WERI-Rb-1 (cell line): ENCODE data around the gene KCND1.
A peak's percentile ranks its signal among the peaks of the same experiment; 100 is the strongest.

Experiments
- DNase-seq: peaks from one replicate; pipeline ENCODE4 v3.0.0-alpha.2; 2020
- H3K27ac ChIP-seq: fragments of 250-450 bp; sonication (Bioruptor Pico); 2 replicates; pipeline ENCODE4 v1.5.1; 2020; ENCODE audit warnings: mild to moderate bottlenecking, moderate library complexity
- H3K27me3 ChIP-seq: fragments of 250-450 bp; sonication (Bioruptor Pico); 2 replicates; pipeline ENCODE4 v1.5.1; 2021; ENCODE audit warnings: mild to moderate bottlenecking, low read depth, moderate library complexity; ENCODE audit not compliant: insufficient read depth, severe bottlenecking
- H3K36me3 ChIP-seq: fragments of 250-450 bp; sonication (Bioruptor Pico); 2 replicates; pipeline ENCODE4 v1.5.1; 2020; ENCODE audit warnings: mild to moderate bottlenecking, moderate library complexity
- H3K4me3 ChIP-seq: 2 replicates; pipeline ENCODE4 v1.5.1; 2011; ENCODE audit warnings: low read depth, mild to moderate bottlenecking, control low read depth, low read length
- H3K9me3 ChIP-seq: fragments of 250-450 bp; sonication (Bioruptor Pico); 2 replicates; pipeline ENCODE4 v1.5.1; 2021; ENCODE audit warnings: mild to moderate bottlenecking, moderate library complexity; ENCODE audit not compliant: severe bottlenecking
- TF ChIP-seq, protein P1 (sequence below): IDR thresholded peaks from 2 replicates; pipeline ENCODE4 v1.5.1; 2011; ENCODE audit warnings: low read depth, mild to moderate bottlenecking, control low read depth, inconsistent platforms, low read length

Gene KCND1

DNA sequence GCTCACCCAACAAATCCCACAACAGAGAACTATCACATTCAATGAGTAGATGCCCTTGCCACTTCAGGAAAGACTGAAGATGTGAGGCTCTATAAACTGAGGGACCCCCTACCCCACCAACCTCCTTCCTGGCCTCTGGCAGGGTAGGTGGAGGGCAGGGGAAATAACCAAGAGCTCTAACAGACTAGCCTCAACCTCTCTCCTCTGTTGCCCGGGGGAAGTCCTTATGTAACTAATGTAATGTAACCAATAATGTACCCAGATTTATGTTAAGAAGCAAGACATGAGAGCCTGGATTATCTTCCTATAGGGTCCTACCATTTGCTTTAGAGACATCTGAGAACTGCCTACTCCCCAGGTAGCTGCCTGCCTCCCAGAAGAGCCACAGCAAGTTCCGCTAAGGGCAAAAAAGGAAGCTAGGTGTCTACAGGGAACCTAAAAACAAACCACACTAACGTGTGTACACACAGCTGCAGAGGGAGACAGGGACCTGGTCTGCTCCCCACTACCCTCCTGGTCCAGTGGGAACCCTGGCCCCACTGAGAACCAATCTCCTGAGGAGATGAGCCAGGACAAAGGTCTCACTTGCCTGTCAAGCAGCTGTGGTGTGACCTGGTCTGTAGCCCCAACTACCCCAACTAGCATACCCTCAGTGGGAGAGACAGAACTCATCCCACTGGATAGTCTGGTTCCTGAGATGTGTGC lies 32.0 kb downstream of the KCND1 start:
- H3K27me3 ChIP-seq: no peaks in the 10 kb centered on the region
- TF ChIP-seq, protein P1, sequence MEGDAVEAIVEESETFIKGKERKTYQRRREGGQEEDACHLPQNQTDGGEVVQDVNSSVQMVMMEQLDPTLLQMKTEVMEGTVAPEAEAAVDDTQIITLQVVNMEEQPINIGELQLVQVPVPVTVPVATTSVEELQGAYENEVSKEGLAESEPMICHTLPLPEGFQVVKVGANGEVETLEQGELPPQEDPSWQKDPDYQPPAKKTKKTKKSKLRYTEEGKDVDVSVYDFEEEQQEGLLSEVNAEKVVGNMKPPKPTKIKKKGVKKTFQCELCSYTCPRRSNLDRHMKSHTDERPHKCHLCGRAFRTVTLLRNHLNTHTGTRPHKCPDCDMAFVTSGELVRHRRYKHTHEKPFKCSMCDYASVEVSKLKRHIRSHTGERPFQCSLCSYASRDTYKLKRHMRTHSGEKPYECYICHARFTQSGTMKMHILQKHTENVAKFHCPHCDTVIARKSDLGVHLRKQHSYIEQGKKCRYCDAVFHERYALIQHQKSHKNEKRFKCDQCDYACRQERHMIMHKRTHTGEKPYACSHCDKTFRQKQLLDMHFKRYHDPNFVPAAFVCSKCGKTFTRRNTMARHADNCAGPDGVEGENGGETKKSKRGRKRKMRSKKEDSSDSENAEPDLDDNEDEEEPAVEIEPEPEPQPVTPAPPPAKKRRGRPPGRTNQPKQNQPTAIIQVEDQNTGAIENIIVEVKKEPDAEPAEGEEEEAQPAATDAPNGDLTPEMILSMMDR: no peak
- no peak overlapping the region for H3K27ac ChIP-seq
- peaks cover 12% of the 10 kb centered on the region for H3K36me3 ChIP-seq
- no peak overlapping the region for H3K4me3 ChIP-seq
- H3K9me3 ChIP-seq: no peaks in the 10 kb centered on the region
- DNase-seq: no peak

DNA sequence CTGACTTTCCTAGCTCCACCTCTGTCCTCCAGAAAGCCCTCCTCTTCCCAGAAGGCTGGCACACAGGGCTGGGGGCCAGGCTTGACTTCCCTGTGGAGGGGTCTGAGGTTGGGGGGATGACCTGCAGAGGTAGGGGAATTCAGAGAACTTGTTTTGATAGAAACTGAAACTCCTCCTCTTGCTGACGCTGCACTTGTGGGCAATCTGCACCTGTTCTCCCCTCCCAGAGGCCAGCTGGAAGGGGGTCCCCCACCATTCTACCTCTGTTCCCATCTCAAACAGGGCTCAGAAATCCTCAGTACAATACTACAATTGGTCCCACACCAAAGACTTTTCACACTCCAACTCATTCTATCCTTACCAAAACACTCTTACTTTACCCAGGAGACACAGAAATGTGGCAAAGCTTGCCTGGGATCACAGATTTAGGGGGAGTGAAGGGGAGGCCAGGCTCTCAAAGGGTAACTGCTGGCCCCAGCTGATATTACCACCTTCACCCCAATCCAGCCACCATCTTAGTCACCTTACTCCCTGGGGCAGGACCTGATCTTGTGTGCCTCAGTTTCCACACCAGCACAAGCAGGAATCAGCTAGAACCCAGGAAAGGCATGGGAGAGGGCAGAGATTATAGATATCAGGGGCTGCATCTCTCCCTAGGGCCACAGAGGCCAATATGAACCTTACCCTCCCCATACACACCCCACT lies 32.8 kb downstream of the KCND1 start:
- DNase-seq: no peak
- Histone ChIP-seq H3K36me3 (peaks cover 14% of the 10 kb centered on the region), H3K27me3 (no peaks in the 10 kb centered on the region), H3K27ac (no peak overlapping the region), H3K4me3 (no peak overlapping the region), H3K9me3 (no peaks in the 10 kb centered on the region)
- TF ChIP-seq, protein P1: no peak

DNA sequence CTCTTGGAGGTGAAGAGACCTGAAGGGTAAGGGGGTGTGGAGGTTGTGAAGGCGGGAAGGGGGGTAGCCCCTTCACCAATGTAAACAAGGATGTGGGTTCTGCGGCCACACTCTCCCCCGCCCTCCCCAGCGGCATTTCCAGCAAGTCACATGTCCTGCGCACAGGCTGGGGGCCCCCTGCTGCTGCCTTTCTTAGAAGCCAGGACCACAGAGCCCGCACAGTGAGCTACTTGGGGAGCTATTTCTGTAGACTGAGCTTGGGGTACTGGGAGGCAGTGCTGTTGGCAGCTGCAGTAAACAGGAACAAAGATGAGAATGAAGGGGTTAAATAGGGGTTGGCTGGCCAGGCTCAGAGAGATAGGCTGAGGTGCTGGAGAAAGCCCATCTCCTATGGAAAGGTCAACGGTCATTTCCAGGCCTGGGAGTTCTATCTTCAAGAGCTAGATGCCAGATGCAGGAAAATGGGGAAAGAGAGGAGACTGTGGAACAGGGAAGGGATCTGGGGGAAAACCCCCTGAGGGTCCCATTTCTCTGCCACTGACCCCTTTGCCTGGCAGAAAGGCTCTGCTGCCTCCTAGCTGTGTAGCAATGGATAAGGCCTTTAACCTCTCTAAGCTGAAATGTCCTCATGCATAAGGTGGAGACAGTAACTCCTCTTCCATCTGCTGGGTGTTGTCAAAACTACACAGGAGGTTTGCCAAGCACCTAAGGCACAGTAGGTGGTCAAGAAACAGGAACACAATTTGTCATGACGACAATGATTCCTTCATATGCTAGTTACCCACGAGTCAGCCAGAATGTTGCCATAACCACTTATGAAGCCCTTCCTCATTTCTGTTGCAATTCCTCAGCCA lies 34.4 kb downstream of the KCND1 start:
- no peak for DNase-seq
- H3K4me3 ChIP-seq: no peak overlapping the region
- no peak overlapping the region for H3K27ac ChIP-seq
- H3K27me3 ChIP-seq: no peaks in the 10 kb centered on the region
- H3K36me3 ChIP-seq: peaks cover 12% of the 10 kb centered on the region
- TF ChIP-seq, protein P1: peak; percentile 46; the same call in 1 of the 2 replicates
- no peaks in the 10 kb centered on the region for H3K9me3 ChIP-seq

DNA sequence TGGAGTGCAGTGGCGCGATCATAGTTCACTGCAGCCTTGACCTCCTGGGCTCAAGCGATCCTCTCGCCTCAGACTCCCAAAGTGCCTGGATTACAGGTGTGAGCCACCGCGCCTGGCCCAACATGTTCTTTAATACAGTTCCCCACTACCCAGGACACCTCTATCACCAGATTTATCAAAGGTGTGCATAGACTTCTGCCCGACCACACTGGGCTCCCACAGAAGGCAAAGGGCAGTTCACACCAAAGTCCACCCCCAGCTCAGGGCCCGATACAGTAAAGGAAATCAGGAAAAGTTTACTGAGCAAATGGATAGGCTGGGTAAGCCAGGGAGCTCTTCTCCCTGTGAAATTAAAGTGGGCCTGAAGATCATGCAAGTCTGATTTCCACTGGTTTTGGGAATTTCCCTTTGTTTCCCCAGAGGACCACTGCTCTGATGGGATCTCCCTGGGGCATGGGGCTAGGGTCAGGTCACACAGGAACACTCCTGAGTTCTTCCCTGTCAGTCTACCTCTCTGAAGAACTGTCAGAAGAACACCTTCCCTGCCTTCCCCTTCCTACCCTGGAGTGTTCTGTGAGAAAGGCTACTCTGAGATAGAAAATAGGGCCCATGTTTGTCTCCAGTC lies 35.1 kb downstream of the KCND1 start:
- no peak overlapping the region for H3K27ac ChIP-seq
- no peak overlapping the region for H3K4me3 ChIP-seq
- H3K27me3 ChIP-seq: no peaks in the 10 kb centered on the region
- H3K9me3 ChIP-seq: no peaks in the 10 kb centered on the region
- DNase-seq: no peak
- H3K36me3 ChIP-seq: peaks cover 12% of the 10 kb centered on the region
- TF ChIP-seq, protein P1: no peak

DNA sequence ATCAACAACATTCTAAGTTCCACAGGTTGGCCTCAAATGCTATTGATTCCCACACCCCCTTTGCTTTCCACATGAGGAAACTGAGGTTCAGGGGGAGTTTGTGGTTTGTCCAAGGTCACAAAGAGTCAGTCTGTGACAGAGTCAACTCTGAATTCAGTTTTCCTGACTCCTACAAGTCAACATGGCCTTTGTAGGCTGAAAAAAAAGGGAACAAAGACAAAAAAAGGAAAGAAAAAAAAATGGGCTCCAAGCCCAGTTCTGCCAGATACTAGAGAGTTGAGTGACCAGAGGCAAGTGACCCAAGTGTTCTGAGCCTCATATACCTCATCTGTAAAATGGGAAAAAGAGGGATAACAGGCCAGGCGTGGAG lies 36.4 kb downstream of the KCND1 start:
- no peaks in the 10 kb centered on the region for H3K9me3 ChIP-seq
- DNase-seq: no peak
- no peaks in the 10 kb centered on the region for H3K27me3 ChIP-seq
- no peak overlapping the region for H3K4me3 ChIP-seq
- TF ChIP-seq, protein P1: no peak
- H3K36me3 ChIP-seq: peaks cover 12% of the 10 kb centered on the region
- no peak overlapping the region for H3K27ac ChIP-seq
